Activated B cell treated with CpG ODN at 0.5 μM for 24 hours (primary cell): Measurements from ENCODE around the gene RXFP4. TPM values are rescaled to one million over a fixed set of nuclear protein-coding genes. Genes with fewer than 3 reads are reported as not detected.

ENCODE experiments used
- ATAC-seq: fragments of 200-7000 bp; cut with Tn5 transposase; one replicate; pipeline ENCODE4 v1.10.0; 2021; ENCODE audit warnings: low read depth, mild to moderate bottlenecking, moderate library complexity
- CTCF ChIA-PET: fragments of 350-600 bp; sonication (Branson Sonifier 250); formaldehyde crosslinking; loops from one replicate; lab custom pipeline; 2021; ENCODE audit warnings: antibody characterized with exemption; lab: Charles Lee
- POLR2A ChIA-PET: fragments of 350-600 bp; sonication (Branson Sonifier 250); formaldehyde crosslinking; loops from one replicate; lab custom pipeline; 2021; ENCODE audit warnings: antibody characterized with exemption; lab: Charles Lee
- DNase-seq: peaks from one replicate; pipeline ENCODE4 v3.0.0; 2022
- H3K27ac Mint-ChIP-seq: one replicate; pipeline ENCODE4 v1.8.0; 2020; ENCODE audit warnings: mixed read lengths
- H3K27me3 Mint-ChIP-seq: one replicate; pipeline ENCODE4 v1.8.0; 2021; ENCODE audit warnings: mixed read lengths
- H3K36me3 Mint-ChIP-seq: one replicate; pipeline ENCODE4 v1.8.0; 2021; ENCODE audit warnings: low read depth, mixed read lengths
- H3K4me1 Mint-ChIP-seq: one replicate; pipeline ENCODE4 v1.8.0; 2021; ENCODE audit warnings: mixed read lengths
- H3K4me3 Mint-ChIP-seq: one replicate; pipeline ENCODE4 v1.8.0; 2020; ENCODE audit warnings: mild to moderate bottlenecking, mixed read lengths
- H3K9me3 Mint-ChIP-seq: one replicate; pipeline ENCODE4 v1.8.0; 2020; ENCODE audit warnings: mixed read lengths
- intact Hi-C: fragments of 100-400 bp; cut with micrococcal nuclease; formaldehyde crosslinking; loops from one replicate; pipeline ENCODE4 v1.15.1; 2024
- total RNA-seq: library from RNA; stranded (reverse); gene quantifications from 2 replicates; pipeline ENCODE4 v1.2.3, GENCODE V29; 2022
- TF ChIP-seq, protein P1 (sequence below): fragments of 200-600 bp; IDR thresholded peaks from one replicate; pipeline ENCODE4 v1.8.0; 2022; ENCODE audit warnings: antibody characterized with exemption, mild to moderate bottlenecking

RXFP4 gene
- total RNA-seq, 1 donor from 2014 or later = not detected

DNA sequence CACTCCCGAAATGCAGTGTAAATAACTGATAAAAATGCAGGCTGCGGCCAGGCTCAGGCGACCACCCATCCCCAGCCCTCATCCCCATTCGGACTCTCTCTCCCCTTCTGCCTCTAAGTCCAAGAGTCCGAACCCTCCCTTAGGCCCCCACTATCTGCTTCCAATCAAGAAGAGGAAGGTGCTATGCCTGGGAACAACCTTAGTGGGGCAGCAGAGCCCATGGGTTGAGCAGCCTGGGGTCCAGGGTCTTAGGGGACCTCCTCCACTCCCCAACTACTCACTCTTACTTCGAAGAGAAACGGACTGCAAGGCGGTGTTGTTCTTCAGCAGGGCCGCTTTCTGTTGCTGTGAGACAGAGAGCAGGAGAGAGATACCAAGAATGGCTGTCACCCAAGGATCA is 24.7 kb downstream of the RXFP4 start:
- Mint-ChIP-seq H3K4me3 (no peak overlapping the region), H3K36me3 (peaks cover 86% of the 10 kb centered on the region), H3K27ac (peak overlapping the region; percentile 77), H3K4me1 (peaks cover 83% of the 10 kb centered on the region), H3K9me3 (no peaks in the 10 kb centered on the region), H3K27me3 (no peaks in the 10 kb centered on the region)
- intact Hi-C loops = loop anchor here (2.0 kb wide), 1 partner anchor 17 kb away; no protein-coding TSS in a partner anchor
- ATAC-seq (no peak), DNase-seq (no peak)
- ChIA-PET POLR2A (interaction anchor here (1.9 to 7.2 kb wide), 2 partner anchors 9 to 13 kb away, joined by 4 to 113 read pairs; partner anchors contain the start of gene ARHGEF2), CTCF (interaction anchor here (0.8 to 1.5 kb wide), 2 partner anchors 8 to 18 kb away, joined by 3 to 4 read pairs; no protein-coding TSS in a partner anchor)
- TF ChIP-seq, protein P1, sequence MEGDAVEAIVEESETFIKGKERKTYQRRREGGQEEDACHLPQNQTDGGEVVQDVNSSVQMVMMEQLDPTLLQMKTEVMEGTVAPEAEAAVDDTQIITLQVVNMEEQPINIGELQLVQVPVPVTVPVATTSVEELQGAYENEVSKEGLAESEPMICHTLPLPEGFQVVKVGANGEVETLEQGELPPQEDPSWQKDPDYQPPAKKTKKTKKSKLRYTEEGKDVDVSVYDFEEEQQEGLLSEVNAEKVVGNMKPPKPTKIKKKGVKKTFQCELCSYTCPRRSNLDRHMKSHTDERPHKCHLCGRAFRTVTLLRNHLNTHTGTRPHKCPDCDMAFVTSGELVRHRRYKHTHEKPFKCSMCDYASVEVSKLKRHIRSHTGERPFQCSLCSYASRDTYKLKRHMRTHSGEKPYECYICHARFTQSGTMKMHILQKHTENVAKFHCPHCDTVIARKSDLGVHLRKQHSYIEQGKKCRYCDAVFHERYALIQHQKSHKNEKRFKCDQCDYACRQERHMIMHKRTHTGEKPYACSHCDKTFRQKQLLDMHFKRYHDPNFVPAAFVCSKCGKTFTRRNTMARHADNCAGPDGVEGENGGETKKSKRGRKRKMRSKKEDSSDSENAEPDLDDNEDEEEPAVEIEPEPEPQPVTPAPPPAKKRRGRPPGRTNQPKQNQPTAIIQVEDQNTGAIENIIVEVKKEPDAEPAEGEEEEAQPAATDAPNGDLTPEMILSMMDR = no peak

GRCh38 chr1:155966750-155967149 is 25.3 kb downstream of the RXFP4 start:
- H3K4me1 Mint-ChIP-seq = peaks cover 82% of the 10 kb centered on the region
- TF ChIP-seq, protein P1 = no peak
- no peak overlapping the region for H3K4me3 Mint-ChIP-seq
- H3K27me3 Mint-ChIP-seq = no peaks in the 10 kb centered on the region
- H3K36me3 Mint-ChIP-seq = peaks cover 79% of the 10 kb centered on the region
- ATAC-seq (no peak), DNase-seq (no peak)
- ChIA-PET CTCF (interaction anchor here (1.5 to 1.8 kb wide), 2 partner anchors 17 to 29 kb away, joined by 4 to 7 read pairs; no protein-coding TSS in a partner anchor), POLR2A (interaction anchor here (1.1 to 7.2 kb wide), 5 partner anchors 8 to 33 kb away, joined by 3 to 113 read pairs (median 5); partner anchors contain the start of genes ARHGEF2 and KHDC4)
- peak overlapping the region; percentile 77 for H3K27ac Mint-ChIP-seq
- intact Hi-C loops = loop anchor here (2.0 kb wide), 1 partner anchor 16 kb away; no protein-coding TSS in a partner anchor
- no peaks in the 10 kb centered on the region for H3K9me3 Mint-ChIP-seq

DNA sequence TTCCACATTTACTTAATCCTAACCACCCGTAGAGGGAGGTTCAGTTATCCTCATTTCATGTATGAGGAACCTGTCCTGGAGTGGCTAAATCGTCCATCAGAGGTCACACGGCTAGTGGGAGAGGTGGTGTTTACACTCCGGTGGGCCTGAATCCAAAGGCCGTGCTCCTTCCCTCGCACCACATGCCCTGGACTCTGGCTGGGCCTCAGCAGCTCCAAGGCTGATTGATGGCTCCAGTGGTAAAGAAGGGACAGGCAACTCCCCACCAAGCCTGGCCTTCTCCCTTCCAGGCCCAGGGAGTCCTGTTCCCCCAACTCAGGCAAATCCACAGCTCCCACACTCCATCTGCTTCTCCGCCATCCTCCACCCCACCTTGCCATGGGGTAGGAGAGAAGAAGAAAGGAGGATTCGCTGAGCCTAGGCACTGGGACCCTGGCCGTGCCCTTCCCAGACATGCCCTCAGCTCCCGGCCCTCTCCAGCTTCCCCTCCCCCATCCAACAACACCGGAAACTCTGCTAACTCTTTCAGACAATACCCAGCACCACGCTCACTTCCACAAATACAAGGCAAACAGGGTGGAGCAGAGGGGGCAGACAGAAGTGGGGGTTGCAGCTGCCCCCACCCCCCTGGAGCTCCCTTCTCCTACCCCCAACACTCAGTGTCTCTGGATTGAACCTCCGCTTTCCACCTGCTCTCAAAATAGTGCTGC is 26.1 kb downstream of the RXFP4 start:
- no peaks in the 10 kb centered on the region for H3K9me3 Mint-ChIP-seq
- peaks cover 78% of the 10 kb centered on the region for H3K36me3 Mint-ChIP-seq
- ChIA-PET POLR2A (interaction anchor here (0.6 to 7.2 kb wide), 13 partner anchors 7 to 280 kb away, joined by 3 to 113 read pairs (median 5); partner anchors contain the start of genes ARHGEF2 and KHDC4), CTCF (interaction anchor here (0.7 to 1.8 kb wide), 4 partner anchors 11 to 29 kb away, joined by 3 to 7 read pairs (median 4); partner anchors contain the start of gene ARHGEF2)
- peak overlapping the region; percentile 56 for H3K4me3 Mint-ChIP-seq
- peak overlapping the region; percentile 80 for H3K27ac Mint-ChIP-seq
- H3K27me3 Mint-ChIP-seq = no peaks in the 10 kb centered on the region
- peaks cover 82% of the 10 kb centered on the region for H3K4me1 Mint-ChIP-seq
- ATAC-seq = no peak
- intact Hi-C loops = loop anchor here (2.0 kb wide), 1 partner anchor 15 kb away; no protein-coding TSS in a partner anchor
- TF ChIP-seq, protein P1 = no peak
- no peak for DNase-seq

GRCh38 chr1:155968051-155968400 is 26.6 kb downstream of the RXFP4 start:
- H3K36me3 Mint-ChIP-seq = peaks cover 78% of the 10 kb centered on the region
- peak overlapping the region; percentile 56 for H3K4me3 Mint-ChIP-seq
- H3K27me3 Mint-ChIP-seq = no peaks in the 10 kb centered on the region
- no peak for ATAC-seq
- H3K9me3 Mint-ChIP-seq = no peaks in the 10 kb centered on the region
- intact Hi-C loops = no loop called here
- ChIA-PET POLR2A (interaction anchor here (0.6 to 7.2 kb wide), 10 partner anchors 11 to 280 kb away, joined by 3 to 113 read pairs (median 6); partner anchors contain the start of genes ARHGEF2 and KHDC4), CTCF (interaction anchor here (1.0 to 1.8 kb wide), 2 partner anchors 11 to 30 kb away, joined by 3 to 7 read pairs; partner anchors contain the start of gene ARHGEF2)
- H3K4me1 Mint-ChIP-seq = peaks cover 82% of the 10 kb centered on the region
- peak overlapping the region; percentile 80 for H3K27ac Mint-ChIP-seq
- no peak for DNase-seq
- TF ChIP-seq, protein P1 = no peak
